ENCODE results near the gene PCSK7.

Gene PCSK7

GRCh38 chr11:117180661-117181585 is 51.0 kb downstream of the PCSK7 start:
- DNase-seq = peak in 4 of 5 experiments; percentile 21 to 89 (median 38)

DNA sequence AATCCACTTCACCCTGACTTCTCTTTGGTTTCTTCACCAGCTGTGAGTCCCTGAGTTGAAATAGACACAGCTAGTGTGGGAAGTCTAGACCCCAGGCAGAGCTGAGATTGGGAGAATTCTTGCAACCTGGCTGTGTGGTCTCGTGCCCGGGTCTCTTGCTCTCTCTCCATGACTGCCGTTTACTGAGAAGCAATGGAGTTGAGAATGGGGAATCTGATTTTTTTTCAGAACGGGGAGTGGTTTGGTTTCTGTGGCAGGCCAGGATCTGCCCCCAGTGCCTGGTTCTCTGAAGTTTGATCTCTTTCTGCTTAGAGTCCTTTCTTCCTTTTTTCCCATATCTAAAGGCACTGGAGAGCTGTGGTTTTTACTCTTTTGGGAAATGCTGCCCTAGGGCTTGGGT is 51.9 kb downstream of the PCSK7 start:
- DNase-seq = no peak

DNA sequence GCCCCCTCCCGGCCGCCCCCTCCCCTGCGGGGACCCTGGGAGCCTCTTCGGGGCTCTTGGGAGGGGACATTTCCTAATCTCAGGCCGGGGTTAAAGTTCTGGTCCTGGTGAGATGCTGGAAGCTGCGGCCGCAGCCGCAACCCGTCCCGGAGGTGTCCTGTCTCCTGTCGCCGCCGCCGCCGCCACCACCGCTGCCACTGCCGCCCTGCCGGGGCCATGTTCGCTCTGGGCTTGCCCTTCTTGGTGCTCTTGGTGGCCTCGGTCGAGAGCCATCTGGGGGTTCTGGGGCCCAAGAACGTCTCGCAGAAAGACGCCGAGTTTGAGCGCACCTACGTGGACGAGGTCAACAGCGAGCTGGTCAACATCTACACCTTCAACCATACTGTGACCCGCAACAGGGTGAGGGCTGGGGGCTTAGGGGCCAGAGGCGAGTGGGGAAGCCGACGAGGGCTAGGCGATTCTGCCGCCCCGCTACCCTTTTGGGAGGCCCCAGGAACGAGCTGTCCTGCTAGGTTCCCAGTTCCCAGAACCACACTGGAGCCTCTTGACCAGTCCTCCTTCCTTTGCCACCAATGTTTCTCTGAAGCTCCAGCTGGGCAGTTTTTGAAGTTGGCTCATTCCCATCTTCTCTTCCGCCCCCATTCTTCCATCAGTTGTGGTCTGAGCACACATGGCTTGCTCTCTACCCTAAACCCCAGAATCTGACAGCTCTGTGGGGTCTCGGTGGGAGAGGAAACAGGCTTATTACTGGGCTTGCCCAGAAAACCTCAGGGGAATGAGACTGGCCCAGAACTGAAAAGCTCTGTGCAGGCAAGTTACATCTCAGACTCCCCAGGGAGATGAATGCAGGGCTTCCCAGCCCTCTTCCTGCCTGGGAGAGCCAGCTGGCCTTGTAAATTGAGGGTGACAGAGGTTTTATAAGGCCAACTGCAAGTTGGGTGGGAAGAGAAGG is 52.5 kb downstream of the PCSK7 start:
- DNase-seq = peak in 4 of 5 experiments; percentile 21 to 61 (median 43)

DNA sequence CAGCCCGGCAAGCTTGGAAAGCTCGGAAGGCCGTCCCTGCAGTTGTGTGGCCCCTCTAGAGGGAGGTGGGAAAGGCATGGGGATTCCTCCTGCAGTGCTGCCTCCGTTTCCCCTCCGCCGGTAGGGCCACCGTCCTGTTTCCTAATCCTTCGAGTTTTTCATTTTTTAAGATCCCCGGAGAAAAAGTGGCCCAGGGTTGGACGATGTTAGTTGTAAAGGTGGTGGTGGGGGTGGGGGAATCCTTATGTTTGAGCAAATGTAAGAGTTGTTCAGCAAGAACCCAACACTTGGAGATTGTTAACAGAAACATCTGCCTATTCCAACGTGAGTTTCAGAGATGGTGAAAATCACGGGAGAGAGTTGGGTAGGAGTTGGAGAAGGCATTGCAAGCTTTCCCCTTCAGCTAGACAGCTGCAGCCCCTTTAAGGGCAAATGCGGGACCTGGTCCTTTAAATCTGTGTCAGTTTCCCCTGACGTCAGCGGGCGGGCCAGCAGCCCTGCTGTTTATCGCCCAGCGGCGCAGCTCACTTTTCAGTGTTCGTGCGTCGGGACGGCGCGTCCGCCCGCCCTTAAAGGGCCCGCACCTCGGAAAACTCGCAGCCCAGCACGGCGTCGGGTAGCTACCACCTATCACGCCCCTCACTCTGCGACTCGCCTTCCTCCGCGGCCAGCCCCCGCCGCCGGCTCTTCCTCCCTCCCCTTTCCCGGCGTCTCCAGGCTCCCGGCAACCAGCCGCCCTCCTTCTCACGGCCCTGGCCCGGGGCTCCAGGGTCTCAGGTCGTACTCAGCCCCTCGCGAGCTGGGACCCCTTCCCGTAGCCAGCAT is 53.5 kb downstream of the PCSK7 start, which contains the start of gene SIDT2:
Gene SIDT2, plus strand, starts transcription at position 534 of the 825 bp plus-strand sequence. CDS start 521 bp downstream, outside the sequence.
- DNase-seq = peak; percentile 71 to 96 (median 84)

GRCh38 chr11:117177534-117178209 is 54.2 kb downstream of the PCSK7 start:
- DNase-seq = no peak

GRCh38 chr11:117176186-117176585 is 55.7 kb downstream of the PCSK7 start:
- DNase-seq = no peak

- DNase-seq = no peak
These were observed 56.1 kb downstream of the PCSK7 start for GRCh38 chr11:117175781-117176180.

DNA sequence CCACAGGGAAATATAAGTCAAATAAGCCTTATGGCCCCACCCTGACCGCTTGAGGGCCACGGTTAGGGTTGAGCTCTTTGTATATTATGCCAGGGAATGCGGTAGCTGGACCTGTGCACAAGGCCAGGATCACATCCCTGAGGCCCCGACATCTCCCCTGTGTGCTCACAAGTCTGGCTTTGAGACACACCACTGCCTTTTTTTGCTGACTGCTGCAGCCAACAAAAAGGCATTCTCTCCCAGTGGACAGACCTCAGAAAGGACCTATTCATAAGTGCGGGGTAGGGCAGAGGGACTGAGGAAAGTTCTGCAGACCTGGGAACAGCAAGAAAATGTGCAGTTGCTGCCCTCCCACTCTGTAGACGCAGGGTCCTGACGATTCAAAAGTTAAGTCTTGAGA is 56.8 kb downstream of the PCSK7 start:
- no peak for DNase-seq

GRCh38 chr11:117172724-117173421 is 59.0 kb downstream of the PCSK7 start:
- DNase-seq = no peak

DNA sequence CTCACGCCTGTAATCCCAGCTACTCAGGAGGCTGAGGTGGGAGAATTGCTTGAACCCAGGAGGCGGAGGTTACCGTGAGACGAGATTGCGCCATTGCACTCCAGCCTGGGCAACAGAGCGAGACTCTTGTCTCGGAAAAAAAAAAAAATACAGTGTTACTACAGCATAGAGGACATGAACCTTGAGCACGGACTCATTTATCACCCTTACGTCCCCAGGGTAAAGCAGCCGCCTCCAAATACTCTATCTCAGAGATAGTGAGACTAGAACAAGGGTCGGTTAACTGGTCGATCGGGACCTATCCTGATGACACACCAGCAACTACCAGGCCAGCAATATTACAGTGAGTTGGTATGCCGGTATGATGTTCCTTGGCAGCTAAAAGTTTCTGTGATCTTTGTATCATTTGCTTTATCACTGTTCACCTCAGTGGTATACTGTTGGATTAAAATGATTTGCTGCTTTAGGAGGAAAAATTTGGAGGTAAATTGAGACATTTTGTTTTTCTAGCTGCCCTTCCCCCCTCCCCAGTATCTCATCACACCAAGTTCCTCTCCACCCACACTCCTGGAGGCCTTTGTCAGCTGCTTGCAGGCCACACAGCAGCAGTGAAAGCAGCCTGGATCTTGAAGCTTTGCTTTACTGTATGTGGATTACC is 60.3 kb downstream of the PCSK7 start:
- no peak for DNase-seq

GRCh38 chr11:117171007-117171403 is 60.9 kb downstream of the PCSK7 start:
- DNase-seq = no peak

DNA sequence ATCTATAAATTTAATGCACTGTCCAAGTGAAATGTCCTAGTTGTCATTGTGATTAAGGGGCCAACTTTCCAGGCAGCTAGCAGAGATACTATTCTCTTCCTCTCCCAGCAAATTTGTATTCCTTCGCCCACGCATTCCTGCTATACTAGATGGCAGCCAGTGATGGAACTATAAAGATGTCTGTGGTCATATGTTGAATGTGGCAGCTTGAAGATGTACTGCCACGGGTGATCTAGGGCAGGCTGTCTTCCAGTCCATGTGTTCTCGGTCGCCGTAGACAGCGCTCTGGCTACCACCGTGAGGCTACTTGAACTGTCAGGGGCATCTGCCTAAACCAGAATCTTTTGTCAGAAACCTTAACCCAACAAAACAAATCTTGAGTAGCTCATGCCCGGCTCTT is 61.7 kb downstream of the PCSK7 start:
- no peak for DNase-seq

- DNase-seq = no peak
These were observed 62.1 kb downstream of the PCSK7 start for GRCh38 chr11:117169736-117170135.

DNA sequence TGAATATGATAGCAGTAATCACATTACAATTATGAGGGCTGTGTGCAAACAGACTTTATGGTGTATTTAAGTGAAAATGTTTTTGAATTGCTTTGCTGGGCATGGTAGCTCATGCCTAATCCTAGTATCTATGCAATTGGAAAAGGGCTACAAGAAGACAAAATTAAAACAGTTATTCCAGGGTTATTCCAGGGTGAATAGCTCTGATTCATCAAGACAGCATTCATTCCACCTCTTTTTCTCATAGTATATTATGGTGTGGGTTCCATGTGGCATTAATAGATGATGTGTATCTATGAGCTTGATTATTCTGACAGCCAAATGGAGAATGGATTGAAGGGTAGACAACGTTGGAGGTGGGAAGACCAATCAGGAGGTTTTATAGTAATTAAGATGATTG is 65.4 kb downstream of the PCSK7 start:
- no peak for DNase-seq

DNA sequence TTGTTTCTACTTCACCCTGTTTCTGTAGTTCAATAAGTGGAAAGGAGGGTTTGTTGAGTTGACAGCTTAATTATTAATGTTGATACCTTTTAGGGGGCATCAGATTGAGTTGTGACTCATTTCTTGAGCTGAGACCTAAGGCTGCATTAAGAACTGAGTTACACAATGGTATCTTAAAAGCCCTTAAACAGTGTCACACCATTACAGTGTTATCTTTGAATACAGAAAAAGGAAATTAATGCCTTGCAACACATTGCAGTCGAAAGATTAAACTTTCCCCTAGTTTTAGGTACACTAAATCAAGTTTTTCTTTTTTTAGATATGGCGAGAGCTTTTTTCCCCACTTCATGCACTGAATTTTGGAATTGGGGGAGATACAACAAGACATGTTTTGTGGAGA is 71.0 kb downstream of the PCSK7 start:
- DNase-seq = no peak

- no peak for DNase-seq
These were observed 72.0 kb downstream of the PCSK7 start for GRCh38 chr11:117159892-117160291.

GRCh38 chr11:117157507-117157906 is 74.4 kb downstream of the PCSK7 start:
- DNase-seq = no peak

GRCh38 chr11:117154468-117154867 is 77.4 kb downstream of the PCSK7 start:
- DNase-seq = no peak

All from T-helper 2 cell (primary cell).